Keratinocyte (primary cell): ENCODE measurements around the gene SKA1. TPM values are rescaled to one million over a fixed set of nuclear protein-coding genes. Genes with fewer than 3 reads are reported as not detected.
"Not testable (repeated sequence)": the region's sequence is repeated elsewhere in the genome, so short reads cannot be mapped to it uniquely, and the experiment has no call there.

Experiments
- DNase-seq: peaks from one replicate; pipeline ENCODE4 v3.0.0-alpha.2; 2011; ENCODE audit warnings: low read depth, missing footprints, low spot score
- FAIRE-seq: peaks from 2 replicates; lab custom pipeline; 2011; peaks lifted over from hg19 to GRCh38; lab: Jason Lieb, UNC
- H2AFZ ChIP-seq: 2 replicates; pipeline ENCODE4 v1.6.0; 2012; ENCODE audit warnings: low read length, control low read depth, inconsistent platforms; ENCODE audit not compliant: control insufficient read depth
- H3K27ac ChIP-seq: 2 replicates; pipeline ENCODE4 v1.5.1; 2011; ENCODE audit warnings: low read length; ENCODE audit not compliant: control insufficient read depth, insufficient read depth
- H3K27me3 ChIP-seq: 3 replicates; pipeline ENCODE4 v1.6.0; 2011; ENCODE audit warnings: low read length; ENCODE audit not compliant: control insufficient read depth, insufficient read depth; ENCODE audit errors: extremely low read depth
- H3K36me3 ChIP-seq, 2 experiments: 2 replicates in 1 of 2; 3 replicates in 1 of 2; pipeline ENCODE4 v1.5.1; 2011; ENCODE audit warnings: low read length in 2 of 2, mild to moderate bottlenecking in 1 of 2; ENCODE audit not compliant: control insufficient read depth in 2 of 2, insufficient read depth in 2 of 2; ENCODE audit errors: extremely low read depth in 1 of 2
- H3K4me1 ChIP-seq: 3 replicates; pipeline ENCODE4 v1.5.1; 2011; ENCODE audit warnings: low read length; ENCODE audit not compliant: control insufficient read depth, insufficient read depth; ENCODE audit errors: extremely low read depth
- H3K4me2 ChIP-seq: 3 replicates; pipeline ENCODE4 v1.6.0; 2011; ENCODE audit warnings: low read depth, low read length; ENCODE audit not compliant: control insufficient read depth, insufficient read depth; ENCODE audit errors: extremely low read depth
- H3K4me3 ChIP-seq, 3 experiments: fragments of 200-600 bp in 1 of 3; sonication (generic) in 1 of 3; 2 replicates in 2 of 3; 3 replicates in 1 of 3; pipeline ENCODE4 v1.5.1; 2011 to 2016; ENCODE audit warnings: low read length in 3 of 3, mild to moderate bottlenecking in 3 of 3, control low read depth in 2 of 3, inconsistent platforms in 1 of 3, low read depth in 1 of 3, mixed read lengths in 1 of 3, mixed run types in 1 of 3, moderate library complexity in 1 of 3; ENCODE audit not compliant: control insufficient read depth in 2 of 3, insufficient read depth in 2 of 3; ENCODE audit errors: extremely low read depth in 1 of 3
- H3K79me2 ChIP-seq: 2 replicates; pipeline ENCODE4 v1.6.0; 2012; ENCODE audit warnings: low read length; ENCODE audit not compliant: control insufficient read depth, insufficient read depth
- H3K9ac ChIP-seq: 3 replicates; pipeline ENCODE4 v1.6.0; 2011; ENCODE audit warnings: low read length; ENCODE audit not compliant: control insufficient read depth, insufficient read depth; ENCODE audit errors: extremely low read depth
- H3K9me1 ChIP-seq: 3 replicates; pipeline ENCODE4 v1.6.0; 2011; ENCODE audit warnings: low read length; ENCODE audit not compliant: control insufficient read depth, insufficient read depth; ENCODE audit errors: extremely low read depth
- H3K9me3 ChIP-seq: 2 replicates; pipeline ENCODE4 v1.5.1; 2012; ENCODE audit warnings: low read depth, low read length; ENCODE audit not compliant: control insufficient read depth
- H4K20me1 ChIP-seq: 3 replicates; pipeline ENCODE4 v1.6.0; 2011; ENCODE audit warnings: low read length; ENCODE audit not compliant: control insufficient read depth, insufficient read depth; ENCODE audit errors: extremely low read depth
- CTCF ChIP-seq, 3 experiments: IDR thresholded peaks in 1 of 3; conservative IDR thresholded peaks in 1 of 3; optimal IDR thresholded peaks in 1 of 3; 2 replicates in 2 of 3; 3 replicates in 1 of 3; pipeline versions ENCODE3 to v1.5.1; 2011; ENCODE audit warnings: low read length in 3 of 3, mild to moderate bottlenecking in 3 of 3, moderate library complexity in 2 of 3, control low read depth in 1 of 3, inconsistent platforms in 1 of 3; ENCODE audit not compliant: insufficient read depth in 2 of 3; ENCODE audit errors: extremely low read depth in 1 of 3
- EZH2 ChIP-seq: IDR thresholded peaks from one replicate; pipeline ENCODE4 v1.6.1; 2012; ENCODE audit warnings: inconsistent platforms, mild to moderate bottlenecking, low read length, moderate library complexity
- dilution Hi-C: fragments of 300-500 bp; cut with MboI; formaldehyde crosslinking; loops from one replicate; pipeline ENCODE4 v1.7.0; 2020; ENCODE audit warnings: low sequenced_read_pairs; ENCODE audit not compliant: extremely low pct_ligation_motif_present
- polyA plus RNA-seq, 5 experiments: library from polyadenylated mRNA; depleted of rRNA in 3 of 5; stranded (reverse) in 3 of 5; stranded (forward) in 1 of 5; unstranded in 1 of 5; fragments of >200 nt; gene quantifications; 1 replicate in 1 of 5; 2 replicates in 3 of 5; 3 replicates in 1 of 5; pipeline versions ENCODE4 v1.2.1 to v1.2.3, GENCODE V29; 2011 to 2012; ENCODE audit warnings: missing spikeins in 2 of 5, low read depth in 1 of 5, low replicate concordance in 1 of 5

The SKA1 gene
- polyA plus RNA-seq, 1 donor (not counting 4 experiments of a cell fraction or from before 2014, with no cell fraction given), result 8.4 TPM

GRCh38 chr18:50410008-50410407 lies 35.2 kb downstream of the SKA1 start:
- H3K4me3 ChIP-seq, result no peak overlapping the region
- no peak for DNase-seq
- TF ChIP-seq CTCF (optimal IDR thresholded peaks at IDR 0.05 in 1 of 3, IDR thresholded peaks at IDR 0.05 in 1 of 3, conservative IDR thresholded peaks at IDR 0.05 in 1 of 3; ENCODE audit: extremely low read depth in 1 of 3, insufficient read depth in 2 of 3, low read length in 3 of 3) (no peak), EZH2 (no peak)
- dilution Hi-C loops, result no loop called here
- no peaks in the 10 kb centered on the region for H3K9me3 ChIP-seq
- peaks cover 4% of the 10 kb centered on the region for H3K4me1 ChIP-seq
- FAIRE-seq, result no peak
- no peak overlapping the region for H2AFZ ChIP-seq
- H3K36me3 ChIP-seq, result no peaks in the 10 kb centered on the region
- no peak overlapping the region for H3K27ac ChIP-seq
- H3K9ac ChIP-seq, result no peak overlapping the region
- no peak overlapping the region for H3K4me2 ChIP-seq
- H3K79me2 ChIP-seq, result no peaks in the 10 kb centered on the region
- no peaks in the 10 kb centered on the region for H4K20me1 ChIP-seq
- H3K9me1 ChIP-seq, result no peaks in the 10 kb centered on the region
- peaks cover 4% of the 10 kb centered on the region for H3K27me3 ChIP-seq

- H3K4me3 ChIP-seq, result no peak overlapping the region
- no peaks in the 10 kb centered on the region for H3K9me1 ChIP-seq
- no peak for FAIRE-seq
These were observed 36.0 kb downstream of the SKA1 start for GRCh38 chr18:50410894-50411293.

DNA sequence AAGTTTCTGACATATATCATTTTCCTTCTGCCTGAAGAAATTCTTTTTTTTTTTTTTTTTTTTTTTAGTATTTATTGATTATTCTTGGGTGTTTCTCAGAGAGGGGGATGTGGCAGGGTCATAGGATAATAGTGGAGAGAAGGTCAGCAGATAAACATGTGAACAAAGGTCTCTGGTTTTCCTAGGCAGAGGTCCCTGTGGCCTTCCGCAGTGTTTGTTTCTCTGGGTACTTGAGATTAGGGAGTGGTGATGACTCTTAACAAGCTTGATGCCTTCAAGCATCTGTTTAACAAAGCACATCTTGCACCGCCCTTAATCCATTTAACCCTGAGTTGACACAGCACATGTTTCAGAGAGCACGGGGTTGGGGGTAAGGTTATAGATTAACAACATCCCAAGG lies 42.0 kb downstream of the SKA1 start:
- H3K36me3 ChIP-seq, FAIRE-seq: not testable (repeated sequence)

More at GRCh38 chr18:50410894-50411293, 36.0 kb downstream of the SKA1 start:
- Histone ChIP-seq H3K9me3 (no peaks in the 10 kb centered on the region), H3K36me3 (no peaks in the 10 kb centered on the region), H4K20me1 (no peaks in the 10 kb centered on the region), H3K27ac (no peak overlapping the region), H3K27me3 (peaks cover 4% of the 10 kb centered on the region), H2AFZ (no peak overlapping the region), H3K79me2 (no peaks in the 10 kb centered on the region), H3K9ac (no peak overlapping the region), H3K4me1 (no peaks in the 10 kb centered on the region), H3K4me2 (no peak overlapping the region)
- dilution Hi-C loops, result no loop called here
- TF ChIP-seq EZH2 (no peak), CTCF (optimal IDR thresholded peaks at IDR 0.05 in 1 of 3, IDR thresholded peaks at IDR 0.05 in 1 of 3, conservative IDR thresholded peaks at IDR 0.05 in 1 of 3; ENCODE audit: extremely low read depth in 1 of 3, insufficient read depth in 2 of 3, low read length in 3 of 3) (no peak)
- DNase-seq, result no peak

GRCh38 chr18:50417705-50418104 lies 42.9 kb downstream of the SKA1 start:
- FAIRE-seq, H3K79me2 ChIP-seq, dilution Hi-C loops: not testable (repeated sequence)

More for the DNA sequence above, 42.0 kb downstream of the SKA1 start:
- H2AFZ ChIP-seq, H4K20me1 ChIP-seq, H3K4me2 ChIP-seq, H3K79me2 ChIP-seq, H3K27ac ChIP-seq, dilution Hi-C loops, H3K27me3 ChIP-seq, H3K9me3 ChIP-seq, H3K9me1 ChIP-seq, H3K4me1 ChIP-seq, H3K4me3 ChIP-seq, H3K9ac ChIP-seq, DNase-seq: not testable (repeated sequence)

More at GRCh38 chr18:50417705-50418104, 42.9 kb downstream of the SKA1 start:
- H3K36me3 ChIP-seq, H3K9me1 ChIP-seq, H3K27ac ChIP-seq, H3K9ac ChIP-seq, H4K20me1 ChIP-seq, H2AFZ ChIP-seq, DNase-seq, H3K27me3 ChIP-seq, H3K4me3 ChIP-seq, H3K4me1 ChIP-seq, H3K9me3 ChIP-seq, H3K4me2 ChIP-seq: not testable (repeated sequence)
